ENCODE measurements around the gene CSF3. TPM values are rescaled to one million over a fixed set of nuclear protein-coding genes. Genes with fewer than 3 reads are reported as not detected.

Gene CSF3
- total RNA-seq, 1 experiment from 2014 or later = 0.55 TPM

DNA sequence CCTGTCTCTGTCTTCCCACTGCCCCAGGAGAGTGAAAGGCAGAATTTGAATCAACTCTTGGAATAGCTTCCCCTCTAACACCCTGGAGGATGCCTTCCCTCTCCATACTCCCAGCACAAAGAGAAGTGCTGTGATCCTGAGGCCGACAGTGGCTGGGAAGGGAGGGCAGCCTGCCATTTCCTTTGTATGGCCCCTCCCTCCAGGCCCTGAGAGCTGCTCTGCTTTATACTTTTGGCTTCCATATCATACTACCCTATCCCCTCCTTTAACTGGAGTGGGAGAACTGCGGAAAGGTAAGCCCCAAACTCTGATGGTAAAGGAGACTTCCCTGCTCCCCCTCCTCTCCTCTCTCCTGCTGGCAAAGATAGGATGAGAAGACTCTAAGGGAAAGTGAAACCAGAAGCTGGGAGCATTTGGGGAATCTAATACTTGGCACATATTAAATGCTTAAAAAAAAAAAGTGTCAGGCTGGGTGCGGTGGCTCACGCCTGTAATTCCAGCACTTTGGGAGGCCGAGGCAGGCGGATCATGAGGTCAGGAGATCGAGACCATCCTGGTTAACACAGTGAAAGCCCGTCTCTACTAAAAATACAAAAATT lies 43.0 kb downstream of the CSF3 start:
- Histone ChIP-seq H3K9me3 (replicated peaks) (no peaks in the 10 kb centered on the region), H3K4me1 (peaks cover 13% of the 10 kb centered on the region; the same call in 1 of the 2 replicates), H3K27ac (no peak overlapping the region), H3K36me3 (no peaks in the 10 kb centered on the region), H3K4me3 (no peak overlapping the region), H3K27me3 (peaks cover 9% of the 10 kb centered on the region; the same call in 1 of the 2 replicates)
- DNase-seq = no peak

DNA sequence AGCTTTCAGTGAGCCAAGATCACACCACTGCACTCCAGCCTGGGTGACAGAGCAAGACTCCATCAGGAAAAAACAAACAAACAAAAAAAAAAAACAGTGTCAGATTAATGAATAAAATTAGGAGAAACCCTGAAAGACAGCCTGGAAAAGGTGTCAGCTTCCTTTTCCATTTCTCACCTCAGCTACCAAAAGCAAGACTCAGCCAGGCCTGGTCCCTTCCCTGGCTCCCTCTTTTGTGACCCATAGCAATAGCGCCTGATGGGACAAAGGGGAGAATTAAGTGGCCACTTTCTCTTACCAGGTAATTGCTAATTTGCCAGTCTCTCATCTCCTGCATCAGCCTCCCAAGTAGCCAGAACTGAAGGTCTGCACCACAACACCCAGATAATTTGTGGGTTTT lies 43.6 kb downstream of the CSF3 start:
- Histone ChIP-seq H3K9me3 (replicated peaks) (no peaks in the 10 kb centered on the region), H3K27me3 (peaks cover 9% of the 10 kb centered on the region; the same call in 1 of the 2 replicates), H3K4me3 (no peak overlapping the region), H3K27ac (no peak overlapping the region), H3K4me1 (peaks cover 14% of the 10 kb centered on the region; the same call in 1 of the 2 replicates), H3K36me3 (no peaks in the 10 kb centered on the region)
- DNase-seq = no peak

DNA sequence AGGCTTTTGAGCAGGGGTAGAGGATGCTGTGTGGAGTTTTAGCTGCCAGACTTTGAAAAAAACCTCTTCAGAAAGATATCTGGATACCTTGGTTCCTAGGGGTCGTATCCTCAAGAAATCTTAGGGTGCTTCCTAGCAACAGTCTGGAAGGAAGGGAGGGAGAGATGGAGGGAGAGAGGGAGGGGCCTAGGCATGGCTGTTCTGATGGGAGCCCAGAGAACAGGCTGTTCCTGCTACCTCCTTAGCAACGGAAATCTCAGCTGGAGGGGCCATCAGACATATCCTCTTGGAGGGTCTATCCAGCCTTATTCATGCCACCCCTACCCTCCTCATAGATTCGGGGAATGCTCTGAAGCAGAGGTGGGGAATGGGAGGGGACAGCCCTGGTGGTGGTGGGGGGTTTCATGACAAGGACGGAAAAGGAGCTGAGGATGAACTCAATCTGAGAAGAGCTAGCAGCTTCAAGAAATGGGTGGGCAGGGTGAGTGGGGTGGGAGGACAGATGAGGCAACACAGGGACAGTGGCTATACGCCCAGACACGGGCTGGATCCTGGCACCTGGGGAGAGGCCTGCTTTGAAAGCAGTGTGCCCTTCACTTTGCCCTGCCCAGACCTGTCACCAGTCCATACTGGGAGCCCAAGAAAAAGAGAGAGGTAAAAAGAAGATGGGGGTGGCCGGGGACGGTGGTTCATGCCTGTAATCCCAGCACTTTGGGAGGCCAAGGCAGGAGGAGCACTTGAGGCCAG lies 44.7 kb downstream of the CSF3 start:
- Histone ChIP-seq H3K27ac (no peak overlapping the region), H3K4me3 (no peak overlapping the region), H3K4me1 (peaks cover 24% of the 10 kb centered on the region), H3K9me3 (replicated peaks) (no peaks in the 10 kb centered on the region), H3K27me3 (peaks cover 9% of the 10 kb centered on the region; the same call in 1 of the 2 replicates), H3K36me3 (no peaks in the 10 kb centered on the region)
- DNase-seq = no peak

DNA sequence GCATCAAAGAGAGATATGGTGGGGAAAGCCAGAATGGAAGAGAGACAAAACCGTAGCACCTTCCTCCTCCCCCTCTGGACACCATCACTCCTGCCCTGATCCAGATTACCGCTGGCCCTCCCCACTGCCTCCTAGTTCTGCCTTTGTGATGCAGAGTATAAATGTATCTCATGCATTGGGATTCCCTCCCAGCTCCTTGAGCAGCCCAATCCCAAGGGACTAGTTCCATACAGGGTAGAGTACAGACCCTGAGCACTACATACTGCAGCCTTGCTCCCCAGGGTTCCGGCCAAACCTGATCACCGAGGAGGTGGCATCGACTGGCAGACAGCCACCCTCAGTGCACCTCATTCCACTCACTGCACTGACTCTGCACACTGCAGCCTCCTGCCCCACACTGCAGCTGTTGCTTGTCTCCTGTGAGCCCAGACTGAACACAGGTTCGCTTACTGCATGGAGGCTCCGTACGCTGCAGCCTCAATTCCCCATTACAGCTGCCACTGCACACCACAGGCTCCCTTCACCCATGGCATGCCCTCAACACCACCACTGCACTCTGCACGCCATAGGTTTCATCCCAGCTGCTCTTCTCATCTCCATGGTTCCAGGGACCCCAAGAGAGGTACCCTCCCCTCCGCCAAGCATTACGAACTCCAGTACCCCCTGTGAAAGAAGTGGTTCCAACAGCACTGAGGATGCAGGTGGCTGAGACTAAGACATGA lies 45.8 kb downstream of the CSF3 start:
- peaks cover 5% of the 10 kb centered on the region; the same call in 1 of the 2 replicates for H3K27me3 ChIP-seq
- no peaks in the 10 kb centered on the region for H3K9me3 ChIP-seq (replicated peaks)
- H3K4me1 ChIP-seq = peaks cover 35% of the 10 kb centered on the region
- H3K36me3 ChIP-seq = no peaks in the 10 kb centered on the region
- no peak overlapping the region for H3K4me3 ChIP-seq
- DNase-seq = peak; percentile 36 to 50
- no peak overlapping the region for H3K27ac ChIP-seq

DNA sequence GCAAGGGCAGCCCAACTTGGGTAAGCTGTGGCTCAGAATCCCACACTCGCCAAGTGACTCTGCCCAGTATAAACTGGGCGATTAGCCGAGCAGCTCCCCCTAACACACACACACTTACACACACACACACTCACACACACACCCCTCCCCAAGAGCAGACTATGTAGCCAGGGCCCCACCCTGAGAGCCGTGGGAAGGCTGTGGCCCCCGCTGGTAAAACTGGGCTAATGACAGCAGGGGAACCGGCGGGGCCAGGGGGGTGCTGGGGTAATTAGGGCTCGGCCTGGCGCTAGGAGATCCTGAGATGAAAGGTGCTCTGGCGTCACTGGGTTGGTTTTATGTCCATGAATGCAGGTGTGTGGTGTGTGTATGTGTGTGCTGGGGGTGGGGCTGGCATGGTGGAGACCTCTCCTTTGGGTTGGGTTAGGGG lies 46.4 kb downstream of the CSF3 start:
- Histone ChIP-seq H3K4me3 (no peak overlapping the region), H3K36me3 (no peaks in the 10 kb centered on the region), H3K4me1 (peaks cover 36% of the 10 kb centered on the region), H3K27ac (no peak overlapping the region), H3K9me3 (replicated peaks) (no peaks in the 10 kb centered on the region), H3K27me3 (no peaks in the 10 kb centered on the region; the same call in 1 of the 2 replicates)
- no peak for DNase-seq

DNA sequence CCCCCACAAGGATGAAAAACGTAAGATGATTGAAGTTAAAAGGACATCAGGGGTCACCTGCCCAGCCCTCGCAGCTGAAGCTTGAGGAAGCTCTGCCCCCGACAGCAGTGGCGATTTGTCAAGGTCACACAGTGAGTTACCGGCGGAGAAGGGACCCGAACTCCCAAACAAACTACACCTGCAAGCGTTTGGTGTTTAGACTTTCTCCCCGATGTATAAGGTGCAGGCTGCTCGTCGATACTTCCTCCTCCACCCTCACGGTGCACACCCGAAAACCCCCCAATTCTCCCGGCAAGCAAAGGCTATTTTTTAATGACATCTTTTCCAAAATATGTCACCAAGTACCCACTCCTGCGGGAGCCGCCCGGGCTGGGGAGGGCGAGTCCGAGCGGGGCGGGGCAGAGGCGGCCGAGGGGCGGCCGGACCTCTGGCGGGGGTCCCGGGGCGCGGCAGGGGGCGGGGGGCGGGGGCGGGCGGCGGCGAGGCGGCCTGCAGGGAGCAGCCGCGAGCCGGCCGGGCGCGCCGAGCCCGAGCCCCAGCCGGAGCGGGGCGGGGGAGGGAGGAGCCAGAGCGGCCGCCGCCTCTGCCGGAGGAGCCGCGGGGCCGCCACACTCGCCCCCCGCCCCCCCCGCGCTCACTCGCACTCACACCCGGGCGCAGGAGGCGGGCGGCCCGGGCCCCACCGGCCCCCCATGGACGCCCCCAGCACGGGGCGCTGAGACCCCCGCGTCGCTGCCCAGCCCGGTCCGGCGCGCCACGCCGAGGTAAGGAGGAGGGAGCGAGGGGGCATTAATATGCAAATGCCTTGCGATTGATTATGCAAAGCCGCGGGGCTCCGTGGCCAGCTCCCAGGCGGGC lies 47.3 kb downstream of the CSF3 start, which contains the start of gene THRA:
Gene THRA (plus strand): TSS at position 637 of the 858 bp plus-strand sequence. CDS start 11,524 bp downstream, outside the sequence.
- H3K4me3 ChIP-seq = peak within 1 kb of the TSS; percentile 96
- peaks cover 36% of the 10 kb centered on the region for H3K4me1 ChIP-seq
- no peaks in the 10 kb centered on the region; the same call in 1 of the 2 replicates for H3K27me3 ChIP-seq
- peak; percentile 45 to 61 for DNase-seq
- no peak within 1 kb of the TSS; the same call in 1 of the 2 replicates for H3K27ac ChIP-seq
- no peaks in the 10 kb centered on the region for H3K9me3 ChIP-seq (replicated peaks)
- H3K36me3 ChIP-seq = no peaks in the 10 kb centered on the region

DNA sequence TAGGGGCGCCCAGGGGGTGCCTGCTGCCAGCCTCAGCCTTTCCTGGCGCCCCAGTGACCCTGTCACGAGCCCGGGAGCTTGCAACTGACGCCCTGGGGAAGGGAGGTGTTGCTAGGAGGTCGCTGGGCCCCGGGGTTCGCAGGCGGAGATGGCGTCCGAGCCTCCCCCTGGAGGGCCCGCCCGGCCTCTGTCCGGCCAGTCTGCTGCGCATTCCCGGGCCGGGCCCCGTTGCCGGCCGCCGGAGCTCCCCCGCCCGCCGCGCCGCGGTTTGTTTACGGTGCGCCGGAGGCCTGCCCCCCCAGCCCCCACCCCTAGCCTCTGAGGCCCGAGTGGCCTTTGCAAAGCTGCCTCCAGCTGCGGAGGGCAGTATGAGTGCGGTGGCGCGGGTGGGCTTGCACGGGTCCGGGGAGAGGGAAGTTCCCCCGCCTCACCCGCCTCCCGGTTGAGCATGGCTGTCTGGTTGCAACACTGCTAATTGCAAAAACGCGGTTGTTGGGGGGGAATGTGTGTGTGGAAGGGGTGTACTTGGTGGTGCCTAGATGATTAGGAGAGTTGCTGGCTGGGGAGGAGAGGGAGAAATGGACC lies 48.0 kb downstream of the CSF3 start:
- H3K36me3 ChIP-seq = no peaks in the 10 kb centered on the region
- no peak overlapping the region; the same call in 1 of the 2 replicates for H3K27ac ChIP-seq
- peaks cover 39% of the 10 kb centered on the region for H3K4me1 ChIP-seq
- peak overlapping the region; percentile 96 for H3K4me3 ChIP-seq
- no peaks in the 10 kb centered on the region; the same call in 1 of the 2 replicates for H3K27me3 ChIP-seq
- no peaks in the 10 kb centered on the region for H3K9me3 ChIP-seq (replicated peaks)
- peak; percentile 41 to 47 for DNase-seq

DNA sequence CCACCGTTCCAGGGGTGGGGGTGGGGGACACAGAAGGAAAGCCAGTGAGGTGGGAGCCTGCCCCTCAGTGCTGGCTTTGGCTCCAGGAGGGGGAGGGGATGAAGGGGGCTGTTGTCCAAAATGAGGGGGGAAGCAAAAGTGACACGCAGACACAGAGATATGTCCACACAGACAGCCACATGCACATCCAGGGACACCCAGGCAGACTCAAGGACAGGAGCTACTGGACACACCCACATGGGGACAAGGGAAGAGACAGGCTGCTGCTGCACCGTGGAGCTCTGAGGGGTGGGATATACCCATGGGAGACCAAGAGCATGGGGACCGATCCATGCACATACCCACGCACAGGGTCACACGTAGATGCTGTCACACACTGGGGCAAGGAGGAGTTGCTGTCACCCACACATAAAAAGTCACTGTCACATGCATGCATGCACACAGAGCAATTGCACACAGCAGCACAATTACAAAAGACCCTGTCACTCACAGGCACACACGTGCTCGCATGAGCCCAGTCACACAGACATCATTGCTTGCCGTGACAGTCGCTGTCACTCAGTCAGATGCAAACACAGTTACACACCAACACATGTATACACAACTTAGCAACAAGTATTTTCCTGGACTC lies 48.8 kb downstream of the CSF3 start:
- H3K4me1 ChIP-seq = peaks cover 41% of the 10 kb centered on the region
- peak overlapping the region; percentile 96 for H3K4me3 ChIP-seq
- no peaks in the 10 kb centered on the region for H3K9me3 ChIP-seq (replicated peaks)
- no peak for DNase-seq
- no peak overlapping the region for H3K27ac ChIP-seq
- no peaks in the 10 kb centered on the region; the same call in 1 of the 2 replicates for H3K27me3 ChIP-seq
- no peaks in the 10 kb centered on the region for H3K36me3 ChIP-seq

DNA sequence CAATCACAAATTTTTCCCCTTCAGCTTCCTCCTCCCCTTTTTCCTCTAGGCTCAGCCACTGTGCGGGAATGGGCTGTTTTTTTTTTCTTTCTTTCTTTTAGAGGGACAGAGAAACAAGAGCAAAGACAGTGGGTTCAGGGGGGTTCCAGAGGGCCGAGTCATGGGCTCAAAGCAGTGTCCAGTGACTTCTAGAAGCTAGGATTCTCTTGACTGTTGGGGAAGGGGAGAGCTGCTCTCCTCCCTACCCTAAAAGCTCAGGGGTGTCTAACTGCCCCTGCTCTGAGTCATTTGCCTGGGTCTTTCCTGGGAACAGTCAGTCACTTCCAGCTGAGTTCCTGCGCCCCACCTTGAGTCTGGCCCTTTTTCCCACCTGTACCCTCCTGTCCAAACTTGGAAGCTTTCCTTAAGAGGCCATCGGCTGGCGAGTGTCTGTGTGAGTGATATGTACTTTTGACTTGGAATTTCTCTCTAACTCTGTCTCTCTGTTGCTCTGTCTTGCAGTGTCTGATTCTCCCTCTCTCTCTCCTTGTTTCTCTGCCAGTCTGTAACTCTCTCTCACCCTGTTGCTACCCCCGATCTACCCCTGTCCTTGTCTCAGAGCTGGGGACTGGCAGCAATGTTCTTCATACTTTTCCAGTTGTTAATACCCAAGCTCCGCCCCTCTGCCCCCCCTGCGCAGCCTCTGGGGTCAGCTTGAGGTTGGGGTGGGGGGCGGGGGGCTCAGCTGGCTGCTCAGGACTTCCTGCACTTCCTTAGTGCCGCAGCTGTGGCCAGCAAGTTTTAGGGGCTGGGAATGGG lies 49.9 kb downstream of the CSF3 start:
- H3K4me1 ChIP-seq = peaks cover 53% of the 10 kb centered on the region
- peak; percentile 59 to 64 for DNase-seq

DNA sequence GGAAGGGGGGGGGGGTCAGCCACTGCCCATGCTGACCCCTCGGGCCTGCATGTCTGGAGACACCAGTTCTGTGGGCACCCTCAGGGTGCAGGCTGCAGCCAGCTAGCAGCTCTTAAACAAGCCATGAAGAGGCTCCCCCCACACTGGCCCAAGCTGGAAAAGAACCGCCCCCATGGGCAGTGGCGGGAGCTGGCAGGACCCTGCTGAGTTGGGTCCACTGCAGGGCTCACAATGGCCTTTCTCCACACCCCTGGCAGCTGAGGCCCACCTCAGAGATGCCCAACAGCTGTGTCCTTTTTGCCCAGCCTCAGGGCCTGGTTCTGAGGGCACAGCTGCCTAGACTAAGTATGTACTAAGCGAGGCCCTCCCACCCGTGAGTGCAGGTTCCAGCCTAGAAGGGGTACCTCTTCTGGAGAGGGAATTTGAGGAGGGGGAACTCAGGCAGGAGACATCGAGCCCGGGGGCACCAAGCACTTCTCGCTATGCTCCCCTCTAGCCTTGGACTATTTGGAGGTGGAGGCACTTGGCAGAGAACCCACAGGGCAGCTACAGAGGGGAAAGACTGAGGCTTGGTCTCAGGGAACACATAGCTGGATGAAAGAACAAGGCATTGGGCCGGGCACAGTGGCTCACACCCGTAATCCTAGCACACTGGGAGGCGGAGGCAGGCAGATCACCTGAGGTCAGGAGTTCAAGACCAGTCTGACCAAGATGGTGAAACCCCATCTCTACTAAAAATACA lies 50.7 kb downstream of the CSF3 start:
- H3K4me3 ChIP-seq = no peak overlapping the region

More for the DNA sequence above, 49.9 kb downstream of the CSF3 start:
- Histone ChIP-seq H3K27me3 (no peaks in the 10 kb centered on the region; the same call in 1 of the 2 replicates), H3K36me3 (no peaks in the 10 kb centered on the region), H3K4me3 (no peak overlapping the region), H3K27ac (no peak overlapping the region), H3K9me3 (replicated peaks) (no peaks in the 10 kb centered on the region)

More for the DNA sequence above, 50.7 kb downstream of the CSF3 start:
- H3K27me3 ChIP-seq = no peaks in the 10 kb centered on the region; the same call in 1 of the 2 replicates
- no peak overlapping the region for H3K27ac ChIP-seq
- H3K4me1 ChIP-seq = peaks cover 58% of the 10 kb centered on the region
- DNase-seq = peak; percentile 30 to 43
- no peaks in the 10 kb centered on the region for H3K9me3 ChIP-seq (replicated peaks)
- H3K36me3 ChIP-seq = no peaks in the 10 kb centered on the region
